Measurements from ENCODE around the gene HAT1.

The HAT1 gene

GRCh38 chr2:171958475-171958874 is 36.2 kb downstream of the HAT1 start:
- Histone ChIP-seq H3K4me3 (ENCODE audit: low read depth in 1 of 2, low read length in 2 of 2) (no peak overlapping the region), H3K9ac (ENCODE audit: low read length) (no peak overlapping the region), H3K36me3 (ENCODE audit: insufficient read depth, low read length) (no peaks in the 10 kb centered on the region), H3K27me3 (ENCODE audit: control insufficient read depth in 1 of 2, insufficient read depth in 2 of 2, low read length in 2 of 2) (no peaks in the 10 kb centered on the region), H3K27ac (ENCODE audit: low read depth, low read length) (no peak overlapping the region), H3K4me1 (ENCODE audit: insufficient read depth, low read length) (no peaks in the 10 kb centered on the region), H3K9me3 (ENCODE audit: low read length) (no peaks in the 10 kb centered on the region)

GRCh38 chr2:171959998-171960397 is 37.7 kb downstream of the HAT1 start:
- H3K27ac ChIP-seq (ENCODE audit: low read depth, low read length) = no peak overlapping the region
- H3K4me3 ChIP-seq (ENCODE audit: low read depth in 1 of 2, low read length in 2 of 2) = no peak overlapping the region
- no peaks in the 10 kb centered on the region for H3K27me3 ChIP-seq (ENCODE audit: control insufficient read depth in 1 of 2, insufficient read depth in 2 of 2, low read length in 2 of 2)
- H3K9ac ChIP-seq (ENCODE audit: low read length) = no peak overlapping the region
- no peaks in the 10 kb centered on the region for H3K9me3 ChIP-seq (ENCODE audit: low read length)
- H3K4me1 ChIP-seq (ENCODE audit: insufficient read depth, low read length) = no peaks in the 10 kb centered on the region
- no peaks in the 10 kb centered on the region for H3K36me3 ChIP-seq (ENCODE audit: insufficient read depth, low read length)

- no peak overlapping the region for H3K9ac ChIP-seq (ENCODE audit: low read length)
- H3K9me3 ChIP-seq (ENCODE audit: low read length) = no peaks in the 10 kb centered on the region
- H3K27ac ChIP-seq (ENCODE audit: low read depth, low read length) = no peak overlapping the region
- H3K36me3 ChIP-seq (ENCODE audit: insufficient read depth, low read length) = peaks cover 2% of the 10 kb centered on the region
- H3K27me3 ChIP-seq (ENCODE audit: control insufficient read depth in 1 of 2, insufficient read depth in 2 of 2, low read length in 2 of 2) = no peaks in the 10 kb centered on the region
- H3K4me1 ChIP-seq (ENCODE audit: insufficient read depth, low read length) = no peaks in the 10 kb centered on the region
- no peak overlapping the region for H3K4me3 ChIP-seq (ENCODE audit: low read depth in 1 of 2, low read length in 2 of 2)
Observed at GRCh38 chr2:171960570-171960969, 38.3 kb downstream of the HAT1 start.

GRCh38 chr2:171963198-171963597 is 40.9 kb downstream of the HAT1 start:
- Histone ChIP-seq H3K4me3 (ENCODE audit: low read depth in 1 of 2, low read length in 2 of 2) (no peak overlapping the region), H3K27ac (ENCODE audit: low read depth, low read length) (no peak overlapping the region), H3K4me1 (ENCODE audit: insufficient read depth, low read length) (no peaks in the 10 kb centered on the region), H3K9ac (ENCODE audit: low read length) (no peak overlapping the region), H3K27me3 (ENCODE audit: control insufficient read depth in 1 of 2, insufficient read depth in 2 of 2, low read length in 2 of 2) (no peaks in the 10 kb centered on the region), H3K9me3 (ENCODE audit: low read length) (no peaks in the 10 kb centered on the region), H3K36me3 (ENCODE audit: insufficient read depth, low read length) (peaks cover 13% of the 10 kb centered on the region)

- Histone ChIP-seq H3K4me1 (ENCODE audit: insufficient read depth, low read length) (no peaks in the 10 kb centered on the region), H3K27me3 (ENCODE audit: control insufficient read depth in 1 of 2, insufficient read depth in 2 of 2, low read length in 2 of 2) (no peaks in the 10 kb centered on the region), H3K9ac (ENCODE audit: low read length) (no peak overlapping the region), H3K9me3 (ENCODE audit: low read length) (no peaks in the 10 kb centered on the region), H3K4me3 (ENCODE audit: low read depth in 1 of 2, low read length in 2 of 2) (no peak overlapping the region), H3K27ac (ENCODE audit: low read depth, low read length) (no peak overlapping the region), H3K36me3 (ENCODE audit: insufficient read depth, low read length) (peaks cover 13% of the 10 kb centered on the region)
Observed at GRCh38 chr2:171964308-171964707, 42.0 kb downstream of the HAT1 start.

DNA sequence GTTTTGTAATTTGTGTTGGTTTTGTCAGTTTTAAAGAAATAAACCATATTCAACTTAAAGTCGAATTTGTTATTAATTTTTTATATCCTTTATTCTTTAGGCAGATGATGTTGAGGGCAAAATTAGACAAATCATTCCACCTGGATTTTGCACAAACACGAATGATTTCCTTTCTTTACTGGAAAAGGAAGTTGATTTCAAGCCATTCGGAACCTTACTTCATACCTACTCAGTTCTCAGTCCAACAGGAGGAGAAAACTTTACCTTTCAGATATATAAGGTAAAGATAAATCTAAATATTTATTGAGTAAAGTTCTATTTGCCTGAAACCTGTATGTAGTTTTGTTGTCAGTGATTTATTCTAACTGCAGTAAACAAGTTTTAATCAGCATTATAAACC is 43.0 kb downstream of the HAT1 start:
- H3K27me3 ChIP-seq (ENCODE audit: control insufficient read depth in 1 of 2, insufficient read depth in 2 of 2, low read length in 2 of 2) = no peaks in the 10 kb centered on the region
- peaks cover 13% of the 10 kb centered on the region for H3K36me3 ChIP-seq (ENCODE audit: insufficient read depth, low read length)
- H3K9me3 ChIP-seq (ENCODE audit: low read length) = no peaks in the 10 kb centered on the region
- no peak overlapping the region for H3K9ac ChIP-seq (ENCODE audit: low read length)
- no peaks in the 10 kb centered on the region for H3K4me1 ChIP-seq (ENCODE audit: insufficient read depth, low read length)
- H3K27ac ChIP-seq (ENCODE audit: low read depth, low read length) = no peak overlapping the region
- H3K4me3 ChIP-seq (ENCODE audit: low read depth in 1 of 2, low read length in 2 of 2) = no peak overlapping the region

DNA sequence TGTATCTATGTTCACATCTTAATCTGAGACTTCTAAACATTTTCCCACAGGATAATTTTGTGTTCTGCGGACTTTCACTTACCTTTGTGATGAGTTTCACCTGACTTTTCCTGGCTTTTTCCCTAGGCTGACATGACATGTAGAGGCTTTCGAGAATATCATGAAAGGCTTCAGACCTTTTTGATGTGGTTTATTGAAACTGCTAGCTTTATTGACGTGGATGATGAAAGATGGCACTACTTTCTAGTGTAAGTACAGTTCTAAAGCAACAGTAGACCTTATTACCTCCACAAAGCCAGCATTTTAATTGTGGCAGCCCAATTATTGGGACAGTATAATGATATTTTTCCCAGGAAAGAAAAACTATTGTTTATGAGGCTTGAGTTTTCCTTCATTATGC is 43.4 kb downstream of the HAT1 start:
- Histone ChIP-seq H3K4me1 (ENCODE audit: insufficient read depth, low read length) (no peaks in the 10 kb centered on the region), H3K27ac (ENCODE audit: low read depth, low read length) (no peak overlapping the region), H3K4me3 (ENCODE audit: low read depth in 1 of 2, low read length in 2 of 2) (no peak overlapping the region), H3K9ac (ENCODE audit: low read length) (no peak overlapping the region), H3K27me3 (ENCODE audit: control insufficient read depth in 1 of 2, insufficient read depth in 2 of 2, low read length in 2 of 2) (no peaks in the 10 kb centered on the region), H3K9me3 (ENCODE audit: low read length) (no peaks in the 10 kb centered on the region), H3K36me3 (ENCODE audit: insufficient read depth, low read length) (peaks cover 13% of the 10 kb centered on the region)

DNA sequence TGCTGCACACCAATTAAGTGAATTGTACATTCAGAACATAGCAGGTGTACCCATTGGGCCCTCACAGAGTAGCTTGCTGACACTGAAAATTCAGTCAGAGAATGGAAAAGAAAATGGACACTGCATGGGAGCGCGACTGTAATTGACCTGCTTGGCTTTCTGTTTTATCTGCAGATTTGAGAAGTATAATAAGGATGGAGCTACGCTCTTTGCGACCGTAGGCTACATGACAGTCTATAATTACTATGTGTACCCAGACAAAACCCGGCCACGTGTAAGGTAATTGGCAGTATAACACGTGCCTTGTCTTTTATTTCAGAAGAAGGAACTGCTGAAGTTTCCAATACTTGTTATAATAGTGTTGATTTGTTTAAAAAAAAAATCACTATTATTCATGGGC is 44.0 kb downstream of the HAT1 start:
- Histone ChIP-seq H3K4me3 (ENCODE audit: low read depth in 1 of 2, low read length in 2 of 2) (no peak overlapping the region), H3K9me3 (ENCODE audit: low read length) (no peaks in the 10 kb centered on the region), H3K36me3 (ENCODE audit: insufficient read depth, low read length) (peaks cover 13% of the 10 kb centered on the region)

GRCh38 chr2:171966688-171967087 is 44.4 kb downstream of the HAT1 start:
- Histone ChIP-seq H3K9ac (ENCODE audit: low read length) (no peak overlapping the region), H3K4me1 (ENCODE audit: insufficient read depth, low read length) (no peaks in the 10 kb centered on the region), H3K9me3 (ENCODE audit: low read length) (no peaks in the 10 kb centered on the region), H3K27ac (ENCODE audit: low read depth, low read length) (no peak overlapping the region), H3K4me3 (ENCODE audit: low read depth in 1 of 2, low read length in 2 of 2) (no peak overlapping the region), H3K36me3 (ENCODE audit: insufficient read depth, low read length) (peaks cover 13% of the 10 kb centered on the region), H3K27me3 (ENCODE audit: control insufficient read depth in 1 of 2, insufficient read depth in 2 of 2, low read length in 2 of 2) (no peaks in the 10 kb centered on the region)

More for the DNA sequence above, 44.0 kb downstream of the HAT1 start:
- Histone ChIP-seq H3K9ac (ENCODE audit: low read length) (no peak overlapping the region), H3K27me3 (ENCODE audit: control insufficient read depth in 1 of 2, insufficient read depth in 2 of 2, low read length in 2 of 2) (no peaks in the 10 kb centered on the region), H3K27ac (ENCODE audit: low read depth, low read length) (no peak overlapping the region), H3K4me1 (ENCODE audit: insufficient read depth, low read length) (no peaks in the 10 kb centered on the region)

GRCh38 chr2:171968509-171968908 is 46.2 kb downstream of the HAT1 start:
- H3K27me3 ChIP-seq (ENCODE audit: control insufficient read depth in 1 of 2, insufficient read depth in 2 of 2, low read length in 2 of 2) = no peaks in the 10 kb centered on the region
- H3K36me3 ChIP-seq (ENCODE audit: insufficient read depth, low read length) = peaks cover 13% of the 10 kb centered on the region
- no peak overlapping the region for H3K9ac ChIP-seq (ENCODE audit: low read length)
- no peaks in the 10 kb centered on the region for H3K4me1 ChIP-seq (ENCODE audit: insufficient read depth, low read length)
- H3K9me3 ChIP-seq (ENCODE audit: low read length) = no peaks in the 10 kb centered on the region
- H3K4me3 ChIP-seq (ENCODE audit: low read depth in 1 of 2, low read length in 2 of 2) = no peak overlapping the region
- no peak overlapping the region for H3K27ac ChIP-seq (ENCODE audit: low read depth, low read length)

GRCh38 chr2:171972329-171972982 is 50.2 kb downstream of the HAT1 start:
- H3K9me3 ChIP-seq (ENCODE audit: low read length) = no peaks in the 10 kb centered on the region
- H3K9ac ChIP-seq (ENCODE audit: low read length) = no peak overlapping the region
- H3K4me1 ChIP-seq (ENCODE audit: insufficient read depth, low read length) = no peaks in the 10 kb centered on the region
- no peaks in the 10 kb centered on the region for H3K27me3 ChIP-seq (ENCODE audit: control insufficient read depth in 1 of 2, insufficient read depth in 2 of 2, low read length in 2 of 2)
- H3K36me3 ChIP-seq (ENCODE audit: insufficient read depth, low read length) = no peaks in the 10 kb centered on the region
- no peak overlapping the region for H3K4me3 ChIP-seq (ENCODE audit: low read depth in 1 of 2, low read length in 2 of 2)
- no peak overlapping the region for H3K27ac ChIP-seq (ENCODE audit: low read depth, low read length)

DNA sequence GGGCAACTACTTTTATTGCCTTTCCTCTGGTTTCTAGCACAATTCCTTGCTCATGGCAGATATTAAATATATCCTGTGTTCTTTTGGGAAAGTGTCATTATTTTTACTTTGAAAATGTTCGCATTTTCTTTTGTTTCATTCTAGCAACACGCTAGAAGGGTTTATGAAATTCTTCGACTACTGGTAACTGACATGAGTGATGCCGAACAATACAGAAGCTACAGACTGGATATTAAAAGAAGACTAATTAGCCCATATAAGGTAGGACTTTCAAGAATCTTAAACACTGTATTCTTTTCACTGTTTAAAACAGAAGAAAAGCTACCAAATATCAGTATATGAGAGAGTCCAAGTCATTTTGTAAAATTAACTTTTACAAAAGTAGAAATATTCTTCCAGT is 56.8 kb downstream of the HAT1 start:
- peaks cover 32% of the 10 kb centered on the region for H3K36me3 ChIP-seq (ENCODE audit: insufficient read depth, low read length)
- H3K27me3 ChIP-seq (ENCODE audit: control insufficient read depth in 1 of 2, insufficient read depth in 2 of 2, low read length in 2 of 2) = no peaks in the 10 kb centered on the region
- no peaks in the 10 kb centered on the region for H3K9me3 ChIP-seq (ENCODE audit: low read length)
- no peaks in the 10 kb centered on the region for H3K4me1 ChIP-seq (ENCODE audit: insufficient read depth, low read length)
- H3K27ac ChIP-seq (ENCODE audit: low read depth, low read length) = no peak overlapping the region
- no peak overlapping the region for H3K9ac ChIP-seq (ENCODE audit: low read length)
- H3K4me3 ChIP-seq (ENCODE audit: low read depth in 1 of 2, low read length in 2 of 2) = no peak overlapping the region
